ENCODE data around the gene DNTT.

The DNTT gene

DNA sequence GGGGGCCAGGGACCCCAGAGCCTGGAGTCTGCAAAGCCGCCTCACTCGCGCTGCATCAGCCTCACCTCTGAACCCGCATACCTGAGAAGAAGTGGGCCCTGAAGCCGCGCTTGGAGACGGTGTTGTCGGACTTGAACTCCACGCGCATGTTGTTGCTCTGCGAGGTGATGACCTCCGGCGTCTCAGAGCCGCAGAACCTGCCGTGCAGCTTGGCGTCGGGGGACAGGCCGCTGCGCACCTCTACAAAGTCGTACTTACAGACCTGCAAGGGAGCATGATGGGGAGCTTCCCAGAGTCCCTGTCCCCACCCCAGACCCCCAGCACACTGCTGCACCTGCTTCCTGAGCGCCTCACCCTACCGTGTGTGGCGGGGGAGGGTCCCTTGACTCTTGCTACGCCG lies 80.3 kb downstream of the DNTT start:
- DNase-seq: no peak

DNA sequence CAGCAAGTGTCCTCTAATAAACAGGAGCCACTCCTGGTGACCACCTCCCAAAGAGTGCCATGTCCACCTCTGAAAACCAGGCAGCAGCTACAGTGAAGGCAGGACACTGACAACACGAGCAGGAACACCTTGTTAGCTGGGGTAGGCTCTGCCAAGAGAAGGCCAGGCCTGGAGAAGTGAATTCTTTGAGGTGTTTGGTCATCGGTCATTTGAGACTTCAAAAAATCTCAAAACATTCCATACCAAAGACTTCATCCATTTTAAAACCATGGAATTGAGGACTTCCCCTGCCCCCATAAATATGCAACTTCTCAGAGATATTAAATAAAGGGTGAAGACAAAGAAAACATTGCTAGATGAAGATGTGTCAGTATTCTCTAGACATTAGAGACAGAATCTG lies 82.9 kb downstream of the DNTT start:
- DNase-seq: no peak

DNA sequence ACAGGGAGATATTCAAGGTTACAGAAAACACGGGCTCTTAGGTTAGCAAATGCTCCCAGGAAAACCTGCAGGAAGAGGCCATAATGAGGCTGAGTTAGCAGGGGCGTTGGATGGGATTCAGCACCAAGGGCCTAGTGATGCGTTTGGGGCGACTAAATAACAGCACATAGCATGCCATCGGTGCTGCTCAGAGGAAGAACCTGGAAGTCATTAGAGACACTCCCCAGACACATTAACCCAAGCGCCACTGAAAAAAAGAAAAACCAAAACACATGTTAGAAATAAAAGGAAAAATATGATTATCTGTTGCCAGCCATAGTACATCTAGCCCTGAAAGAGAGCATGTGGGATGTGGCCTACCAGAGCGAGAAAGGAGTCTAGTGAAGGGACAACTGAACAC lies 83.4 kb downstream of the DNTT start:
- no peak for DNase-seq
